ENCODE data around the gene PRR29.

DNA sequence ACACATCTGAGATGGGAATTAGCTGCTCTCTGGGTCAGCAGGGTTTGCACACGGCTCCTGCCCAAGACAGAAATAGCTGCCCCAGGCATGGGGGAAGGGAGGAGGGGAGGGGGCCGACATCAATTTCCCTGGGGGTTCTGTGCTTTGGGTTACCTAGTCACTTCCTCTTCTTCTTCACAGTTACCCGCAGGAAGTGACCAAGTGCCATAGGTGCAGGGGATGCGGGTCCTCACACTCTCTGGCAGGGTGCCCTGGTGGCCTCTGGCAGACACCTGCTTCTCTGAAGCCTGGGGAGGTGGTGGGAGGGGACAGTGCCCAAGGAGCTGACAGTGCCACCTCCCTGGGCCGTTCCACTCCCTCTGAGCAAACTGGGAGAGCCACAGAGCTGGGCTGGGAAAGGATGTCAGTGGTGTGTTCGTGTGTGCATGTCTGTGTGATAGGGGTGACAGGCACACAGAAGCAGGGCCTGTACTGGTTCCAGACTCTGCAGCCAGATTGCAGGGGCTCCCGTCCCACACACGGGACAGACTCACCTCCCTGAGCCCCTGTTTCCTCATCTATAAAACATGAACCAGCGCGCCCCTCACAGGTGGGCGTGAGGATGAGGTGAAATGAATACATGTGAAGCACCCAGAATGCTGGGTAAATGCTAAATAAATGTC is 43.6 kb upstream of the PRR29 start:
- TF ChIP-seq POLR2AphosphoS5 (IDR thresholded peaks at IDR 0.05) (no peak), POLR2A (IDR thresholded peaks at IDR 0.05) (no peak), EP300 (IDR thresholded peaks at IDR 0.05) (no peak)
- TF ChIP-seq, protein P1, sequence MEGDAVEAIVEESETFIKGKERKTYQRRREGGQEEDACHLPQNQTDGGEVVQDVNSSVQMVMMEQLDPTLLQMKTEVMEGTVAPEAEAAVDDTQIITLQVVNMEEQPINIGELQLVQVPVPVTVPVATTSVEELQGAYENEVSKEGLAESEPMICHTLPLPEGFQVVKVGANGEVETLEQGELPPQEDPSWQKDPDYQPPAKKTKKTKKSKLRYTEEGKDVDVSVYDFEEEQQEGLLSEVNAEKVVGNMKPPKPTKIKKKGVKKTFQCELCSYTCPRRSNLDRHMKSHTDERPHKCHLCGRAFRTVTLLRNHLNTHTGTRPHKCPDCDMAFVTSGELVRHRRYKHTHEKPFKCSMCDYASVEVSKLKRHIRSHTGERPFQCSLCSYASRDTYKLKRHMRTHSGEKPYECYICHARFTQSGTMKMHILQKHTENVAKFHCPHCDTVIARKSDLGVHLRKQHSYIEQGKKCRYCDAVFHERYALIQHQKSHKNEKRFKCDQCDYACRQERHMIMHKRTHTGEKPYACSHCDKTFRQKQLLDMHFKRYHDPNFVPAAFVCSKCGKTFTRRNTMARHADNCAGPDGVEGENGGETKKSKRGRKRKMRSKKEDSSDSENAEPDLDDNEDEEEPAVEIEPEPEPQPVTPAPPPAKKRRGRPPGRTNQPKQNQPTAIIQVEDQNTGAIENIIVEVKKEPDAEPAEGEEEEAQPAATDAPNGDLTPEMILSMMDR (IDR thresholded peaks at IDR 0.05): no peak

Data from stomach (tissue), 4 donors.